HFFc6 (cell line): ENCODE measurements around the gene GNRH2. TPM values are rescaled to one million over a fixed set of nuclear protein-coding genes. Genes with fewer than 3 reads are reported as not detected.

Experiments
- DNase-seq: peaks from one replicate; pipeline ENCODE4 v3.0.0-alpha.2; 2018
- H3K27ac Mint-ChIP-seq: 2 replicates; pipeline ENCODE4 v1.8.0; 2020; ENCODE audit warnings: mild to moderate bottlenecking, mixed read lengths
- H3K27me3 Mint-ChIP-seq: 2 replicates; pipeline ENCODE4 v1.8.0; 2021; ENCODE audit warnings: mild to moderate bottlenecking, moderate library complexity, mixed read lengths; ENCODE audit not compliant: insufficient read depth
- H3K36me3 Mint-ChIP-seq: 2 replicates; pipeline ENCODE4 v1.8.0; 2021; ENCODE audit warnings: low read depth, mixed read lengths
- H3K4me1 Mint-ChIP-seq: 2 replicates; pipeline ENCODE4 v1.8.0; 2020; ENCODE audit warnings: low read depth, mixed read lengths
- H3K4me3 Mint-ChIP-seq: 2 replicates; pipeline ENCODE4 v1.8.0; 2020; ENCODE audit warnings: mild to moderate bottlenecking, moderate library complexity, mixed read lengths
- H3K9me3 Mint-ChIP-seq: 2 replicates; pipeline ENCODE4 v1.8.0; 2020; ENCODE audit warnings: mild to moderate bottlenecking, mixed read lengths
- total RNA-seq, 6 experiments: library from RNA; stranded (reverse); fragmentation: NEBNext Ultra II Directional; extraction: Animal tissue kit (Norgen Biotek cat#: 25700); gene quantifications; 2 replicates in 1 of 6; 3 replicates in 5 of 6; pipeline ENCODE4 v1.2.3, GENCODE V29; 2021
- TF ChIP-seq, protein P1 (sequence below): fragments of 200-600 bp; sonication (generic); IDR thresholded peaks from 2 replicates; pipeline ENCODE4 v1.5.0; 2021; ENCODE audit warnings: antibody characterized with exemption, mild to moderate bottlenecking

The GNRH2 gene
- total RNA-seq, 6 experiments from 2014 or later = 0.26 TPM; not detected in 5

DNA sequence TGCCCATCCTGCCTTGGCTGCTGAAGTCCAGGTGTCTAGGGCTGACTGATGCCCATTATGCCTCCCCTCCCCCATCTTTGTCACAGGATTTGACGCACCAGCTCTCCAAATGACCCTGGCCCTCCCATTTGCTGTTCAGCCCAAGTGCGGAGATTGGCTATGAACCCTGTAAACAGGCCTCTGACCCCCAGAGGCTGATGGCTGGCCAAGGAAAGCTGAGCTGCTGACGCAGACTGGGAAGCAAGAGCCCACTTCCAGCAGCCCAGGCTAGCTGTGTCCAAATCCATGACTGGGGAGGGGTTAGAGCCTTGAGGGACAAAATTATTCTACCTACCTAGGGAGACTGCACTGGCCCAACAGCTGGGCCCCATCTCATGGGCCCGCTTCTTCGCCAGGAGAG is 797 bp upstream of the GNRH2 start:
- TF ChIP-seq, protein P1, sequence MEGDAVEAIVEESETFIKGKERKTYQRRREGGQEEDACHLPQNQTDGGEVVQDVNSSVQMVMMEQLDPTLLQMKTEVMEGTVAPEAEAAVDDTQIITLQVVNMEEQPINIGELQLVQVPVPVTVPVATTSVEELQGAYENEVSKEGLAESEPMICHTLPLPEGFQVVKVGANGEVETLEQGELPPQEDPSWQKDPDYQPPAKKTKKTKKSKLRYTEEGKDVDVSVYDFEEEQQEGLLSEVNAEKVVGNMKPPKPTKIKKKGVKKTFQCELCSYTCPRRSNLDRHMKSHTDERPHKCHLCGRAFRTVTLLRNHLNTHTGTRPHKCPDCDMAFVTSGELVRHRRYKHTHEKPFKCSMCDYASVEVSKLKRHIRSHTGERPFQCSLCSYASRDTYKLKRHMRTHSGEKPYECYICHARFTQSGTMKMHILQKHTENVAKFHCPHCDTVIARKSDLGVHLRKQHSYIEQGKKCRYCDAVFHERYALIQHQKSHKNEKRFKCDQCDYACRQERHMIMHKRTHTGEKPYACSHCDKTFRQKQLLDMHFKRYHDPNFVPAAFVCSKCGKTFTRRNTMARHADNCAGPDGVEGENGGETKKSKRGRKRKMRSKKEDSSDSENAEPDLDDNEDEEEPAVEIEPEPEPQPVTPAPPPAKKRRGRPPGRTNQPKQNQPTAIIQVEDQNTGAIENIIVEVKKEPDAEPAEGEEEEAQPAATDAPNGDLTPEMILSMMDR = no peak
- Mint-ChIP-seq H3K9me3 (no peaks in the 10 kb centered on the region), H3K27me3 (no peaks in the 10 kb centered on the region; the same call in 1 of the 2 replicates), H3K4me1 (peaks cover 28% of the 10 kb centered on the region), H3K36me3 (peaks cover 15% of the 10 kb centered on the region), H3K27ac (no peak overlapping the region; the same call in 1 of the 2 replicates), H3K4me3 (no peak overlapping the region)
- DNase-seq = no peak

DNA sequence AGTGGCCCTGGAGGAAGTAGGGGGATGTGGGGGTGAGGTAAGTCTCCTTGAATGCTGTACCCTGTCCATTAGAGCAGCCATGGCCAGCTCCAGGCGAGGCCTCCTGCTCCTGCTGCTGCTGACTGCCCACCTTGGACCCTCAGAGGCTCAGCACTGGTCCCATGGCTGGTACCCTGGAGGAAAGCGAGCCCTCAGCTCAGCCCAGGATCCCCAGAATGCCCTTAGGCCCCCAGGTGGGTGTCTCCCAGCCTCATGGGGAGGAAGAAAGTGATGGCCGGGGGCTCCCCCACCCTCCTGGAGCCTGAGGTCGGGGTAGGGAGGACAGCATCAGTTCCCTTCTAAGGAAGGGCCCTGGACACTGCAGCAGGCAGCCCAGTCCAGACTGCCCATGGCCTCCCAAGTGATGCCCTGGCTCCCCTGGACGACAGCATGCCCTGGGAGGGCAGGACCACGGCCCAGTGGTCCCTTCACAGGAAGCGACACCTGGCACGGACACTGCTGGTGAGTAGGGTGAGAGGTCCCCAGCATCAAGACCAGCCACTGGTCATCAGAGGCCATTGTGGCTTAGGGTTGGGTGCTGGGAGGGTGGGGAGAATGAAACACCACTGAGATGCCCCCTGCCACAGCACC is 1.0 kb downstream of the GNRH2 start:
- Mint-ChIP-seq H3K27me3 (no peaks in the 10 kb centered on the region; the same call in 1 of the 2 replicates), H3K9me3 (no peaks in the 10 kb centered on the region), H3K27ac (peak overlapping the region; percentile 84), H3K36me3 (peaks cover 15% of the 10 kb centered on the region), H3K4me1 (peaks cover 28% of the 10 kb centered on the region), H3K4me3 (peak overlapping the region; percentile 92)
- no peak for DNase-seq
- TF ChIP-seq, protein P1 = no peak

GRCh38 chr20:3045042-3045815 is 1.8 kb downstream of the GNRH2 start:
- peak; percentile 64 for DNase-seq
- Mint-ChIP-seq H3K4me3 (peak overlapping the region; percentile 92), H3K27ac (peak overlapping the region; percentile 84), H3K9me3 (no peaks in the 10 kb centered on the region), H3K36me3 (peaks cover 15% of the 10 kb centered on the region), H3K4me1 (peaks cover 28% of the 10 kb centered on the region), H3K27me3 (peaks cover 1% of the 10 kb centered on the region; the same call in 1 of the 2 replicates)
- TF ChIP-seq, protein P1 = no peak

DNA sequence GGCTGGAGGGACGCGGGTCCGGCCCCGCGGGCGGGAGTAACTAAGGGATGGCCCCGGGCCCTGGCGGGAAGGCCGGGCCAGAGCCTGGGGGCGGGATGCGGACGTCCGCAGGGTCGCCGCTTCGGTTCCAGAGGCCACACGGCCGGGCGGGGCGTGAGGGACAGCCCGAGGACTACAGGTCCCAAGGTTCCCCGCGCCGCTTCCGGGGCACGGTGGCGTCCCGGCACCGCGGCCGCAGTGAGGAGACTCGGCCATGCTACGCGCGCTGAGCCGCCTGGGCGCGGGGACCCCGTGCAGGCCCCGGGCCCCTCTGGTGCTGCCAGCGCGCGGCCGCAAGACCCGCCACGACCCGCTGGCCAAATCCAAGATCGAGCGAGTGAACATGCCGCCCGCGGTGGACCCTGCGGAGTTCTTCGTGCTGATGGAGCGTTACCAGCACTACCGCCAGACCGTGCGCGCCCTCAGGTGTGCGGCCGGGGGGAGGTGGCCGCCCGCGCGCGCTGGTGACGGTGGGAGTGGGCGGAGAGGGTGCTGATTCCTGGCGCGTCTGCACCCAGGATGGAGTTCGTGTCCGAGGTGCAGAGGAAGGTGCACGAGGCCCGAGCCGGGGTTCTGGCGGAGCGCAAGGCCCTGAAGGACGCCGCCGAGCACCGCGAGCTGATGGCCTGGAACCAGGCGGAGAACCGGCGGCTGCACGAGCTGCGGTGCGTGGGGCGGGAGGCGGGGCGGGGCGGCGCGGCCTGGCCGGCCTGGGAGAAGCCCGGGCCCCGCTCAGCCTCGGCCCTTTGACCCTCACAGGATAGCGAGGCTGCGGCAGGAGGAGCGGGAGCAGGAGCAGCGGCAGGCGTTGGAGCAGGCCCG is 2.6 kb downstream of the GNRH2 start, which contains the start of gene MRPS26:
TSS of gene MRPS26 (plus strand) at position 237 of the 861 bp plus-strand sequence. CDS start at position 254, 17 bp downstream.
- Mint-ChIP-seq H3K27ac (peak within 1 kb of the TSS; percentile 84), H3K36me3 (peaks cover 15% of the 10 kb centered on the region), H3K9me3 (no peaks in the 10 kb centered on the region), H3K4me1 (peaks cover 28% of the 10 kb centered on the region), H3K27me3 (peaks cover 1% of the 10 kb centered on the region; the same call in 1 of the 2 replicates), H3K4me3 (peak within 1 kb of the TSS; percentile 92)
- TF ChIP-seq, protein P1 = no peak
- DNase-seq = peak; percentile 78
